HEK293T (cell line): ENCODE results near the gene SLC5A7.

ENCODE experiments used
- CTCF ChIA-PET: fragments of 350-600 bp; formaldehyde crosslinking; extraction: SDS; loops from one replicate; lab custom pipeline; 2021; ENCODE audit warnings: antibody characterized with exemption, inconsistent platforms; lab: Yijun Ruan, JAX
- POLR2A ChIA-PET: fragments of 350-600 bp; formaldehyde crosslinking; extraction: SDS; loops from one replicate; lab custom pipeline; 2020; ENCODE audit warnings: antibody characterized with exemption, inconsistent platforms; lab: Yijun Ruan, JAX
- DNase-seq: peaks from one replicate; pipeline ENCODE4 v3.0.0; 2012; ENCODE audit warnings: mixed read lengths; ENCODE audit errors: extremely low spot score
- BHLHE40 ChIP-seq: fragments of 450-650 bp; IDR thresholded peaks from 2 replicates; pipeline ENCODE4 v1.6.1; 2016; ENCODE audit warnings: mild to moderate bottlenecking, moderate library complexity, borderline replicate concordance
- CTBP1 ChIP-seq: fragments of 450-650 bp; IDR thresholded peaks from 2 replicates; pipeline ENCODE4 v1.6.1; 2016; ENCODE audit warnings: borderline replicate concordance
- ELF4 ChIP-seq: fragments of 450-650 bp; IDR thresholded peaks from 2 replicates; pipeline ENCODE4 v1.6.1; 2017; ENCODE audit warnings: antibody characterized with exemption
- FOXA1 ChIP-seq: fragments of 450-650 bp; IDR thresholded peaks from 2 replicates; pipeline ENCODE4 v1.6.1; 2016; ENCODE audit warnings: mild to moderate bottlenecking
- FOXK2 ChIP-seq: fragments of 450-650 bp; IDR thresholded peaks from 2 replicates; pipeline ENCODE4 v1.6.1; 2016; ENCODE audit warnings: mild to moderate bottlenecking
- FOXM1 ChIP-seq: fragments of 450-650 bp; IDR thresholded peaks from 2 replicates; pipeline ENCODE4 v1.6.1; 2017; ENCODE audit warnings: mild to moderate bottlenecking, borderline replicate concordance
- HDGF ChIP-seq: fragments of 450-650 bp; IDR thresholded peaks from 2 replicates; pipeline ENCODE4 v1.6.1; 2017; ENCODE audit warnings: antibody characterized with exemption, borderline replicate concordance
- L3MBTL2 ChIP-seq: fragments of 450-650 bp; conservative IDR thresholded peaks from 2 replicates; pipeline ENCODE4 v1.6.1; 2016; ENCODE audit warnings: mild to moderate bottlenecking
- LEF1 ChIP-seq: fragments of 450-650 bp; IDR thresholded peaks from 2 replicates; pipeline ENCODE4 v1.6.1; 2017; ENCODE audit warnings: mild to moderate bottlenecking, borderline replicate concordance
- NFRKB ChIP-seq: fragments of 450-650 bp; IDR thresholded peaks from 2 replicates; pipeline ENCODE4 v1.6.1; 2016; ENCODE audit warnings: mild to moderate bottlenecking, moderate library complexity
- PKNOX1 ChIP-seq: fragments of 450-650 bp; IDR thresholded peaks from 2 replicates; pipeline ENCODE4 v1.6.1; 2016
- SP1 ChIP-seq: fragments of 450-650 bp; IDR thresholded peaks from 2 replicates; pipeline ENCODE4 v1.6.1; 2017
- SUZ12 ChIP-seq: fragments of 450-650 bp; IDR thresholded peaks from 2 replicates; pipeline ENCODE4 v1.6.1; 2016; ENCODE audit warnings: mild to moderate bottlenecking
- TARDBP ChIP-seq: fragments of 450-650 bp; IDR thresholded peaks from 2 replicates; pipeline ENCODE4 v1.6.1; 2016
- ZNF384 ChIP-seq: fragments of 450-650 bp; IDR thresholded peaks from 2 replicates; pipeline ENCODE4 v1.6.1; 2016

SLC5A7 gene

GRCh38 chr2:108029912-108030311 is 43.6 kb downstream of the SLC5A7 start:
- TF ChIP-seq FOXK2: no peak
- no peak for TF ChIP-seq BHLHE40
- no peak for TF ChIP-seq FOXA1
- no peak for TF ChIP-seq SP1
- TF ChIP-seq SUZ12: no peak
- no peak for TF ChIP-seq LEF1
- TF ChIP-seq L3MBTL2: no peak
- POLR2A ChIA-PET: no interaction called here
- DNase-seq: no peak
- CTCF ChIA-PET: no interaction called here

- no peak for TF ChIP-seq HDGF
- no peak for TF ChIP-seq LEF1
- TF ChIP-seq TARDBP: no peak
- no peak for TF ChIP-seq ELF4
- CTCF ChIA-PET: no interaction called here
- no peak for DNase-seq
- POLR2A ChIA-PET: no interaction called here
Measured at GRCh38 chr2:108031471-108031941, 45.2 kb downstream of the SLC5A7 start.

GRCh38 chr2:108034843-108035242 is 48.5 kb downstream of the SLC5A7 start:
- ChIA-PET CTCF (no interaction called here), POLR2A (no interaction called here)
- no peak for DNase-seq
- TF ChIP-seq HDGF: no peak

- DNase-seq: no peak
- ChIA-PET POLR2A (no interaction called here), CTCF (no interaction called here)
- TF ChIP-seq FOXK2: no peak
- no peak for TF ChIP-seq ZNF384
- no peak for TF ChIP-seq ELF4
- no peak for TF ChIP-seq PKNOX1
- TF ChIP-seq LEF1: no peak
- no peak for TF ChIP-seq TARDBP
- no peak for TF ChIP-seq NFRKB
Measured at GRCh38 chr2:108048752-108049151, 62.4 kb downstream of the SLC5A7 start.

GRCh38 chr2:108058576-108059137 is 72.3 kb downstream of the SLC5A7 start:
- no peak for DNase-seq
- ChIA-PET CTCF (no interaction called here), POLR2A (no interaction called here)
- TF ChIP-seq NFRKB: no peak

- ChIA-PET CTCF (no interaction called here), POLR2A (no interaction called here)
- no peak for DNase-seq
- TF ChIP-seq TARDBP (no peak), CTBP1 (no peak), PKNOX1 (no peak), SUZ12 (no peak), NFRKB (no peak), FOXM1 (no peak), FOXA1 (no peak), SP1 (no peak), LEF1 (no peak), FOXK2 (no peak), BHLHE40 (no peak), HDGF (no peak)
Measured at GRCh38 chr2:108061439-108062042, 75.2 kb downstream of the SLC5A7 start.
